Fibroblast of peridontal ligament (primary cell): Measurements from ENCODE around the gene ZCCHC4.
"Not testable (repeated sequence)": the region's sequence is repeated elsewhere in the genome, so short reads cannot be mapped to it uniquely, and the experiment has no call there.

Experiments
- DNase-seq: peaks from one replicate; pipeline ENCODE4 v3.0.0-alpha.2; 2010; ENCODE audit errors: extremely low read depth

The ZCCHC4 gene

DNA sequence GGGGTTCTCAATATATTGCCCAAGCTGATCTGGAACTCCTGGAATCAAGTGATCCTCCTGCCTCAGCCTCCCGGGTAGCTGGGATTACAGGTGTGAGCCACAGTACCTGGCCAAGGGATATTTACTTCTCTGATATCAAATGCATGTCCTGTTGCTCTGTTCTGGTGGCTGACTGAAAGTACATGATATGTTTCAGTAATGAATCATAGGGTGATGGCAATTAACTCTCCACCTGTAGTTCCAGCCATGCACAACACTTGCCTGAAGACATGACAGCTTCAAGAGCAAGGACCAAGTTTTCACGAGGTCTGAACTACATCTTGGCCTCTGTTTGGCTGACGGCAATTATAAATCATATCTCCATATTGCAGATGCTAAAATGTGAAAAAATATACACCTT is 9.1 kb downstream of the ZCCHC4 start:
- DNase-seq, result no peak

DNA sequence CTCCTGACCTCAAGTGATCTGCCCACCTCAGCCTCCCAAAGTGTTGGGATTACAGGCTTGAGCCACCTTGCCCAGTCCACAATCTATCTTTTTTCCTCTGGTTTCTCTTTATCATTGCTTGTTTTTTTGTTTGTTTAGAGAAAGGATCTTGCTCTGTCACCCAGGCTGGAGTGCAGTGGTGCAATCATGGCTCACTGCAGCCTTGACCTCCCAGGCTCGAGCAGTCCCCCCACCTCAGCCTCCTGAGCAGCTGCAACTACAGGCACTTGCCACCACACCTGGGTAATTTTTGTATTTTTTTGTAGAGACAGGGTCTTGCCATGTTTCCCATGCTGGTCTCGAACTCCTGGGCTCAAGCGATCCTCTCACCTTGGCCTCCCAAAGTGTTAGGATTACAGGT is 15.9 kb downstream of the ZCCHC4 start:
- not testable (repeated sequence) for DNase-seq

DNA sequence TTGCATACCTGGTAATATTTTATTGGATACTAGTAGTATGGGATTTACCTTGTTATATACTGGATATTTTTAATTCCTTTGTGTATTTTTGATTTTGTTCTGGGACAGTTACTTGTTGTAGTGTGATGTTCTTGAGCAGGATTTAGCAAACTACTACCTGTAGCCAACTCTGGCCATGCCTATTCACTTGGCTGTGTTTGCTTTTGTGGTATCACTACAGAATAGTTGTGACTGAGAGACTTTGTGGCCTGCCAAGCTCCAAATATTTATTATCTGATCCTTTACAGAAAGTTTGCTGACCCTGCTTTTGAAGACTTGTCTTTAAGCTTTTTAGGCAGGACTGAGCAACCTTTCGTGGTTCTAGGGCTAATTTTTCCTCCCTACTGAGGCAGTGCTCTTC is 17.8 kb downstream of the ZCCHC4 start:
- DNase-seq, result no peak

DNA sequence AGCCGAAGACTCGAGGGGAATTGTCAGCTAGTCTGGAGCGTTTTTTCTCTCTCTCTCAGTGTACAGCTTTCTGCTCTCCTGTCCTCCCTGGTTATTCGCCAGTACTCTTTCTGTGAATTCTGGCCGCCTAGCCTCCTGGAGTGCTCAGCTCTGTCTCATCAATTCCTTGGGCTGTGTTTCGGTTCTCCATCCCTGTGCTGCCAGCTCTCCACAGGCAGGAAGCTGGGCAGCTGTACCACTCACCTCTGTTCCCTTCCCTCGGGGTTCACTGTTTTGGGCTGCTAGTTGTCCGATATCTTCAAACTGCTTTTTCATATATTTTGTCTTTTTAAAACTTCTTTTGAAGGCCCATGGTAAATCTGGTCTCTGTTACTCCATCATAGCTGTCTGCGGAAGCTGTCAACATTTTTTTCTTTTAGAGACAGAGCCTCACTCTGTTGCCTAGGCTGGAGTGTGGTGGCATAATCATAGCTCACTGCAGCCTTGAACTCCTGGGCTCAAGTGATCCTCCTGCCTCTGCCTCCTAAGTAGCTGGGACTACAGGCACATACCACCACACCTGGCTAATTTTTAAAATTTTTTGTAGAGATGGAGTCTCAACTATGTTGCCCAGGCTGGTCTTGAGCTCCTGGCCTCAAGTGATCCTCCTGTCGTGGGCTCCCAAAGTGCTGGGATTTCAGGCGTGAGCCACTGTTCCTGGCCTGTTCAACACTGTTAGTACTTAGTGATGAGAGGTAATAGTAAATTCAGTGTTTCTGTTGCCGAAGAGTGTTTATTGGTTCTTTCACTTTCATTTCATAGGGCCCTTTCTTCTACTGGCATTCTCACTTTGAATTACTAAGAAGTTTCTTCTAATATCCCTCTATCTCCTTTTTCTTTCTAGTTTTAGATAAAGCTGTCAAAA is 18.6 kb downstream of the ZCCHC4 start:
- DNase-seq, result no peak

DNA sequence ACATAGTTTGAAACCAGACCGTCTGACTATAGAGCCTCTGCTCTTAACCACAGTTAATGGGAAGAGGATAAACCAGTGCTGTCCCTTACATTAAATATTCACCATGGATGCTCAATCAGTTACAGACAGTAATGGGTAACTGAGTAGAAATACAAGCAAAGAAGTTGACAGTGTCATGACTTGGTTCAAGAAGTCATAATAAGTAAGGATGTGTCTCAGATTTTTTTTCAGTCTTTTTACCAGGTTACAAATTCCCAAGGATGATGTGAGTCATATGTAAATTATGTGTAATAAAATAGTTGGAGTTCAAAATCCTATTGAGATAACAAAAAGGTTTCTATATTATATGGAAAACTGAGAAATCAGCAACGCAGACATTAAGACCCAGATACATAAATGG is 31.1 kb downstream of the ZCCHC4 start:
- peak; percentile 13 for DNase-seq

DNA sequence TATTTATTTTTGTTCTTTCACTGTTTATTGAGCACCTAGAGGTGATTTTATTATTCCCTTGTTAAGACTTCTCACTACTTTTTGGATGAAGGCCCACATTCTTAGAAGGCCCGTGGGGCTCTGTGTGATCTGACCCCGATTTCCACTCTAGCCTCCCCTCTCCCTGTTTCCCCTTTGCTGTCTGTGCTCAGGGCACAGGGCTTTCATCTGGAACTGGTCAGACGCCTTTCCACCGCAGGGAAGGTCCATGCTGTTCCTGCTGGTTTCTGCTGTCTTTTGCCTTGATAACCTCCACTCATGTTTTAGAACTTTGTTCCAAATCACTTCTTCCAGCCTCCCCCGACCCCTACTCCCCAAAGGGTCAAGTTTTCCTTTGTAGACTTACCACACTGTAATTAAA is 33.2 kb downstream of the ZCCHC4 start:
- peak; percentile 42 for DNase-seq

DNA sequence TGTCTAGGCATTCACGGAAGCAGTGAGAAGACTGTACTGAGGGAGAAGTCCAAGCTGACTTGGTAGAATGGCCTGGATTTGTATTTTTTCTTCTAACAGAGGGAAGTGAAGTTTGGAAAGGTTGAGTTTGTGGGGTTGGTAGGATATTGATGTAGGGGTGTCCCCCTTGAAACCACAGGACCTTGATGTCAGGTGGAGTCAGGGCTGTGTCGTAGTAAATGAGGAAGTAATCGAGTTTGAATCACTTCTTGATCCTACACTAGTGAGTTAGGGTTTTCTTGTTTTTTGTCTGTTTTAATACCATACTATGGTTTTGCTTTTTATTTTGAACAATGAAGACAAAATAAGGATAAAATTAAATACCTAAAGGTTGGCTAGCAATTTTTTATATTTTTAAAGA is 34.3 kb downstream of the ZCCHC4 start:
- DNase-seq, result no peak

DNA sequence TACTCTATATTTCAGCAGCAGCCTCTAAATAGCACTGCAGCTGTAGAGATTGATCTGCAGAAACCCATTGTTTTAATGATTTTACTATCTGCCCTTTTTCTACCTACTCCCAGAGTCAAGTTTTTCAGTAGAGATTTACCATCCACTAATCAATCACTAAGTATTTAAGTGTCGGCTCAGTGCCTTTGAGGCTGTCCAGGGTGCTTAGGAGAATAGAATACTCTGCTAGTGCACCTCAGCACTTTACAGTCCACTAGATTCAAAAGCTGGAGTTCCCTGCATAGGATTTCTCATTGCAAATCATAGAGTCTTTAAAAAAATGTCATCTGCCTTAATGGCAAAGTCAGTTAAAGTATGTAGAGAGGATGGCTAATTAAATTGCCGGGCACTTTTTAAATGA is 34.9 kb downstream of the ZCCHC4 start:
- no peak for DNase-seq

DNA sequence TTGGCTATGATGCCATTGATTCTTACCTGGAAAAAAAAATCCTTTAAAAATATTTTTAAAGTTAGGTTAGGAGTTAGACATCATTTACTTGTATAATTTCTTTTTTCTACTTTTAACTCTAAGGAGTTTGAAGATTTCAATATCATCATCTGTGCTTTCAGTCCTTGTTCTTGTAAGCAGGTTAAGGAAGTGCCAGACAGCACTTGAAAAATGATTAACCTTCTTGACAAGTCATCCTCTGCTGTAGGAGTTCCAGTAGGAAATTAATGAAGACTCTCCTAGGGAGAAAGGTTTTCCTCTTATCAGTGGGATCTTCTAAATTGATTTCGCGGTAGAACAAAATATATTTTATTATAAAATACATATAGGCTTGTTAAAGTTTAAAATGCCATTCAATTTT is 35.4 kb downstream of the ZCCHC4 start:
- no peak for DNase-seq

DNA sequence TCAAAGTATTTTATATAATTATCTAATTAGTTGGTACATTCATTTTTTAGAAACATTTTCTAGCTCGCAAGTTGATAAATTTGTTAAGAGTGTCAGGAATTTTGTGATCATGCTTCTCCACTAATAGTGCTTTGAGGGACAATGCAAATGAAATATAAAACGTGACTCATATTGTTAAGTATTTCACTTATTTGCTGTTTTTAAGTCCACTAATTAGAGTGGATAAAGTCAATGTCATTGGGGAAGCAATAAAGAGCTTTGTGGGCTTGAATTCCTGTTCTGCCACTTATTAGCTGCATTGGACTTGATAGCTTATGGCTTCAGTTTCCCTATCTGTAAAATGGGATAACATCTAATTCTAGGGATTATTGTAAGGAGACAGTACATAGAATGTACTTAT is 38.0 kb downstream of the ZCCHC4 start:
- DNase-seq, result no peak

DNA sequence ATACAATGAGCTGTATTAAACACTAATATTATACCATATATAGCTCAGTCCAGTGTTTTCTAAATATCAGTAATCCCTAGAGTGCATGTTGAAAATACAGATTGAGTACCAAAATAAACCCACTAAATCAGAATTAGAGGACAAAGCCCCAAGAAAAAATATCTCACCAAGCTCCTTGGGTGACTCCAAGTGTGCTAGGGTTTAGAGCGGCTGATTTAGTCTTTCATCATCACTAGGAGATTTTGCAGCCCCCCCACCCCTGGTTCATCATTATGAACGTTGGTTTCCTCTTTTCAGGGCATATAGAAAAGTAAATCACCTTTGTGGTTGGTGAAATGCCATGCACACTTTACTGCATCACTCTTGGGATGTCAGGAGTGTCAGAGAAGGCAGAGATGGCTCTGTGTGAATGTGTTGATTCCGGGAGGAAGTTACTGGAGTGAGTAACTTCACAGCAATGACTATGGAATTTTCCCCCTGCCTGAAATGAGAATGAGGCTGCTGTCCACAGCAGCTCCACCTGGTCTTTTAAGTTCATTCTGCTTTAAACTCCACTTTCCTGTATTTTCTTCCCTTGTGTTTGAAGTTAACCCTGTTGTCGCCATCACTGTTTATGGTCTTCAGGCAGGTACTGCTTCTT is 39.3 kb downstream of the ZCCHC4 start:
- peak; percentile 18 for DNase-seq

DNA sequence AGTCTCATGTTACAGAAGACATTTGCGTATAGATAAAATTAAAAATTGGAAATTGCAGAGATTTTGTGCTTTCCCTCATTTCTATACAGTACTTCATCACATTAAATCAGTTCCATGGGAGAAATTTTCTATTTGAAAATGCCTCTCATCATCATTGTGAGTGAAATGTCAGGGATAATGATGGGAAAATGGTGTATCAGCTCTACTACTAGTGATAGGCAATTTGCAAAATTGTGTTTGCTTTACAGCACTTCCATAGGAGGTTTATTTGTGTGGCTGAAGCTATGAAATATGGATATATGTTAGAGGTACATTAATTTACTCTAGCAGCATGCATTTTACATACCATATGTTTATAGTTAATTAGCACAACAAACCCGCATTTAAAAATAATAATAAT is 43.5 kb downstream of the ZCCHC4 start:
- DNase-seq, result no peak

DNA sequence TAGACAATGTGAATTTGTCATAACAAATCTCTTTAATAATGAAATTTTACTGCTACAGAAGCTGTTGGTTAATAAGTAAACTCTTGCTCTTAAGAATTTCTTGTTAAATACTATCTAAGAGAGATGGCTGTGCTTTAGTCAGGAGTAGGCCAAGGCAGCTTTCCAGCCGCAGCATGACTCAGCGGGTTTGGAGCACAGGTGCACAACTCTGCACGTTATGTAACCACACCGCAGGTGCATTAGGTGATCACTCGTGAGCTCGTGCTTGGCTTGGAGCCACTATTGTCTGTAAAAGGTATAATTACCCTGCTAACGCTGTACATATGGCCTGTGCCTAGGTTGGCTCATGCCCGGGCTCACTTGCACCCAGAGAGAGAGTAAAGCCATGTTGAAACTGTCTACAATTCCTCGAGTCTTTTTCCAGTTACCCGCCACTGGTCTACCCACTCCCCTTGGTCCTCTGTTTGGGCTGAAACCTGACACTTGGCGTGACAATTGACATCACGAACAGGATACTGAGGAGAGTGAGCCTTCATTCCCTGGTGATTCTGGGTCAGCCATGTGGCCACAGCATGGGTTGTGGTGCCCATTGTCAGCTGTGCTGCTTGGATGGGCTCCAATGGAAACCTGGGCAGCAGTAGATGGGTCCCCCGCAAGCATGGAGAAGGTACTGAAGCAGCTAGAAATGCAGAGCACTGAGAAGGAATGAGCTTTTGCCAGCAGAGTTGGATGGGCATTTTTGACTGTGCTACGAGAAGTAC is 46.1 kb downstream of the ZCCHC4 start:
- DNase-seq, result no peak

DNA sequence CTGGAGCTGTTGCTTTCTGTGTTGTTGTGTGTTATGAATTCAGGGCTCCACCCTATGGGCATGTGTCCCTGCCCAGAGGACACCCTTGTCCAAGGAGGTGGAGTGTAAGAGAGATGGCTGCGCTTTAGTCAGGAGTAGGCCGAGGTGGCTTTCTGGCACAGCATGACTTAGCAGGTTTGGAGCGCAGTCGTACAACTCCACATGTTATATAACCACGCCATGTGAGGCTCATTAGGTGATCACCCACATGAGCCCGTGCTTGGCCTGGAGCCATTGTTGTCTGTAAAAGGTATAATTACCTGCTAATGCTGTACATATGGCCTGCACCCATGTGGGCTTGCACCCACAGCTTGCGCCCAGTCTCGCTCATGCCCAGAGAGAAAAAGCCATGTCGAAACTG is 48.7 kb downstream of the ZCCHC4 start:
- DNase-seq, result no peak

DNA sequence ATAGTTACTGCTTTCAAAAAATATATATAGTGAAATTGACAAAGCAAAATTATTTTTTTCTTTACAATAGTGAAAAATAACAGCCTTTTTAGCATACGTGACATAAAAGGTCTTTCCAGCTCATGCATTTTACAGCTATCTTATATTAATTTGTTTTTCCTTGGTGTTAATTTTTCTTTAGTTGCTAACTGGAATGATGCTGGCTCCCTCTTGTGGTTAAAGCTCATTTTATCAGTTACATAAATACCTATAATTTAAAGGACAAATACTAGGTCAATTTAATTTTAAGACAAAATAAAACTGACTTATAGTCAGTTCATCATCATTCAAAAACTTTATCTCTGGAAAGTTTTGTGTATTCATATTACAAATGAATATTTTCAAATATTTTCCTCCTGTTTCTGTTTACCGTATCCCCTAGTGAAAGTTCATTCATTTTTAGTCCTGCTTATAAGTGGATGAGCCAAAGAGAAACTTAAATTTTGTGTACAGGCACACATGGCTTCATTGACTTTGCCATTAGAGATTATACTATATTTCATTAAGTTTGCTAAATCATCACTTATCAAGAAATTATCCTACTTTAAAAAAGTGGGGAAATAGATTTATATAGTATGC is 54.5 kb downstream of the ZCCHC4 start:
- DNase-seq, result peak; percentile 76

DNA sequence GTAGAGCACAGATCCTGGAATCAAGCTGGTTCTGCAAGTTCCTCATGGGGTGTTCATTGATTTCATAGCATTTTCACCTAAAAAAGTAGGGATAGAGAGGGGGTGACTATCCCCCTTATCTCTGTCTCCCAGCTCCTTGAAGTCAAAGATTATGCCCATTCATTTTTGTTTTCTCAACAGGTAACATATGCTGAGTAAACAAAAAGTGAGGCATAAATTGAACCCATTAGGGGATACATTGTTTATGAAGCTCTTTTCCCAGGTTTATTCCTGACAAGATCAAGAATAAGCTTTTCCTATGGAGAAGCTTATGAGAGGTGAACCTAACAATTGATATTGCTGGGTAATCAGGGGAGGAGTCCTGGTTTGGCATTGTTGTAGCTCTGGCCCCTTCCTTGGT is 55.3 kb downstream of the ZCCHC4 start:
- no peak for DNase-seq

DNA sequence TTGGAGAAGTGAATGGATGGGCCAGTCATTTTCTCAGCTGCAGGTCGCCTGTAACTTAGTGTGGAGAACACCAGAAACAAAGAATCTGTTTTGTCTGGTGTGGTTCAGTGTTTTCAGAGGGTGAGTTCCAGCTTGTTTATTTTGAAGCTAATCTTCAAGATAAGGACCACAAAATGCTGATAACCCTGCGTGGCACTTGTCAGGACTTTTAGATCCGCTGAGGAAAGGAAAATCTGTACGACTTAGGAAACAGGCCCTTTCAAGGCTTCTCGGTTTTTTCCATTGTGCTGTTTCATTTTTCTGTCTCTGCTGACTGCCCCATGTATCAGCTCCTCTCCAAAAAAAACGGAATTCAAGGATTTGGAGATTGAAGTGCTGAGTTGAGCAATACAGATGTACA is 55.7 kb downstream of the ZCCHC4 start:
- no peak for DNase-seq

DNA sequence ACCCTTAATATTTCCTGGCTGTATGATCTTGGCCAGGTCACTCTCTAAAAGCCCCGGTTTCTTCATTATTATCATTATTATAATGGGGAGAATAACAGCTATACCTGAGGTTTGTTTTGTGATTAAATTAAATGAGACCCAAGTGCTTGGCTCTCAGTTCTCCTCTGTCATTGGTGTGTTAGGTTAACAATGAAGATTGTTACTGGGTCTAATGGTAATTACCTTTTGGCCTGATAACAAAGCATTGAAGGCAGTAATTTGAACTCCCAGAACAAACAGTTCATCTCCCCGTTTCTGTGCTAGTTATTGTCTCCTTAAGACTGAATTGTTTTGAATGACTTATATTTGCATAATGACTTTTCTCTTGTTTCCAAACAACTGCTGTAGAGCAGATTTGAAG is 57.7 kb downstream of the ZCCHC4 start:
- no peak for DNase-seq

DNA sequence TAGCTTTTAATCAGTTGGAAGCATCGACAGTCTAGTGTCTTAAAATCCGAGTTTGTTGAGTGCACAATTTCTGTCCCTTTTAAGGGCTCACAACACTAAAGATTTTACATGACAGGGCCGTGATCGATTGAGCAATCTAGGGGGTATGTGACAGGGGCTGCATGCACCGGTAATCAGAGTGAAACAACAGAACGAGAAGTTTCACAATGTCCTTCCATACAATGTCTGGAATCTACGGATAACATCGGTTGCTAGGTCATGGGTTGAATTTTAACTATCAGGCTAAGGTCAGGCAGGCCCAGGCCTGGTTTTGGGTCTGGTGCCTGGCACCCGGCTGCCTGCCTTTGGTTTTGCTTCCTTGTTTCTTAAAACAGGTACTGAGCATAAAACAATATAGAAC is 60.0 kb downstream of the ZCCHC4 start:
- not testable (repeated sequence) for DNase-seq

DNA sequence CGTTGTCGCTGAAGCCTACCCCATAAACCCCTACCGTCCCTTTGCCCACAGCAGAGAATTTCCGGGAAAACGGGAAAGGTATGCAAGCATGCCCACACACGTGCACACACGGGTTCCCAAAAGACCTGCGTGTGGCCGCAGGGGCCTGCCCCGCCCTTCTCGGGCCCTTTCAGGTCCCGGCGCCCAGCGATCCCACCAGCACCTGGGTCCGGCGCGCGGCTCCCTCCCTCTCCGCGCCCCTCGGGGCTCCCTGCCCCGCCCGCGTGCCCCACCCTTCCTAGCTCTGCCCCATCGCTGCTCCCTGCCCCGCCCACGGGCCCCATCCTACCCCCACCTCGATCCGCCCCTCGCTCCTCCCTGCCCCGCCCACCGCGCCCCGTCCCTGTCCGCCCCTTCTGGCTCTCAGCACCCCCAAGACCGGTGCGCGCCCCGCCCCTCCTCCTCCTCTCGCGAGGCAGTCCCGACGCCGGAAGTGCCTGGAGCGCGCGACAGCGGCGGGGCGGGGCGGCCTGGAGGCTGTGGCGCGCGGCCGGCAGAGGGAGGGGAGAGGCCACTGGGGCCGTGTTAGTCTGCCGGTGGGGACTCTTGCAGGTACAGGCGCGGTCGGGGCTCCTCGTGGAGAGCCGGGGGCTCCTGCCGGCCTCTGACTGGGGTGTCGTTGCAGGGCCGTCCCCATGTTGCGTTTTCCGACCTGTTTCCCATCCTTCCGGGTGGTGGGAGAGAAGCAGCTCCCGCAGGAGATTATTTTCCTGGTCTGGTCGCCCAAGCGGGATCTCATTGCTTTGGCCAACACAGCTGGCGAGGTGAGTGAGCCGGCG is 64.4 kb downstream of the ZCCHC4 start, which contains the start of gene ANAPC4:
ANAPC4 (plus strand) TSS at position 510 of the 818 bp plus-strand sequence; CDS start at position 675, 165 bp downstream.
- peak; percentile 82 for DNase-seq
